SU-DHL-6 (cell line): ENCODE results near the gene BPIFA3.

ENCODE experiments used
- H2AFZ ChIP-seq: fragments of 200-600 bp; sonication (generic); 2 replicates; pipeline ENCODE4 v1.6.1; 2014; ENCODE audit warnings: low read depth, mild to moderate bottlenecking, moderate library complexity, mixed read lengths, antibody characterized with exemption, low read length; ENCODE audit not compliant: severe bottlenecking
- H3F3A ChIP-seq: fragments of 200-600 bp; shearing (Covaris generic); 2 replicates; pipeline ENCODE4 v1.6.0; 2016; ENCODE audit warnings: antibody characterized with exemption, mild to moderate bottlenecking; ENCODE audit not compliant: insufficient read depth
- H3K27ac ChIP-seq: fragments of 200-600 bp; sonication (generic); 2 replicates; pipeline ENCODE4 v1.5.1; 2016; ENCODE audit warnings: low read depth, mild to moderate bottlenecking, low read length, moderate library complexity, mixed read lengths
- H3K27me3 ChIP-seq: fragments of 200-600 bp; sonication (generic), shearing (Covaris generic); 2 replicates; pipeline ENCODE4 v1.6.0; 2014; ENCODE audit warnings: mild to moderate bottlenecking, low read length
- H3K36me3 ChIP-seq: fragments of 200-600 bp; sonication (generic); 2 replicates; pipeline ENCODE4 v1.6.1; 2014; ENCODE audit warnings: mild to moderate bottlenecking, low read length, mixed read lengths
- H3K4me2 ChIP-seq: fragments of 300-600, 200-600 bp; shearing (Covaris generic), sonication (generic); 2 replicates; pipeline ENCODE4 v1.6.0; 2014; ENCODE audit warnings: low read length, low read depth, mild to moderate bottlenecking; ENCODE audit not compliant: poor library complexity, severe bottlenecking
- H3K4me3 ChIP-seq: fragments of 200-600 bp; sonication (generic); 2 replicates; pipeline ENCODE4 v1.5.1; 2014; ENCODE audit warnings: antibody characterized with exemption, low read length, mild to moderate bottlenecking, mixed read lengths; ENCODE audit not compliant: insufficient read depth, poor library complexity, severe bottlenecking
- H3K79me2 ChIP-seq: fragments of 200-600 bp; sonication (generic); 2 replicates; pipeline ENCODE4 v1.6.1; 2014; ENCODE audit warnings: mild to moderate bottlenecking, low read length, moderate library complexity; ENCODE audit not compliant: insufficient read depth
- H3K9ac ChIP-seq: fragments of 200-600 bp; sonication (generic); 2 replicates; pipeline ENCODE4 v1.7.0; 2014; ENCODE audit warnings: mild to moderate bottlenecking, low read length
- H3K9me2 ChIP-seq: fragments of 200-600 bp; sonication (generic); replicated peaks from 2 replicates; pipeline ENCODE4 v1.6.1; 2014; ENCODE audit warnings: low read length; ENCODE audit not compliant: insufficient read depth
- H3K9me3 ChIP-seq: fragments of 200-600 bp; sonication (generic); 2 replicates; pipeline ENCODE4 v1.6.1; 2014; ENCODE audit warnings: low read length, mixed read lengths; ENCODE audit not compliant: insufficient read depth
- H4K20me1 ChIP-seq: fragments of 200-600 bp; sonication (generic); 2 replicates; pipeline ENCODE4 v1.6.1; 2014; ENCODE audit warnings: low read depth, mild to moderate bottlenecking, antibody characterized with exemption, low read length, moderate library complexity, mixed read lengths
- EZH2phosphoT487 ChIP-seq: fragments of 200-600 bp; sonication (generic), shearing (Covaris generic); conservative IDR thresholded peaks from 2 replicates; pipeline ENCODE4 v1.6.1; 2018; ENCODE audit warnings: mild to moderate bottlenecking, antibody characterized with exemption, low read length, moderate library complexity, mixed read lengths
- TF ChIP-seq, protein P1 (sequence below): fragments of 200-600 bp; sonication (generic); IDR thresholded peaks from one replicate; pipeline ENCODE4 v1.5.1; 2017; ENCODE audit warnings: antibody characterized with exemption, mild to moderate bottlenecking, low read length, moderate library complexity; ENCODE audit not compliant: insufficient read depth, poor library complexity, severe bottlenecking

BPIFA3 gene

DNA sequence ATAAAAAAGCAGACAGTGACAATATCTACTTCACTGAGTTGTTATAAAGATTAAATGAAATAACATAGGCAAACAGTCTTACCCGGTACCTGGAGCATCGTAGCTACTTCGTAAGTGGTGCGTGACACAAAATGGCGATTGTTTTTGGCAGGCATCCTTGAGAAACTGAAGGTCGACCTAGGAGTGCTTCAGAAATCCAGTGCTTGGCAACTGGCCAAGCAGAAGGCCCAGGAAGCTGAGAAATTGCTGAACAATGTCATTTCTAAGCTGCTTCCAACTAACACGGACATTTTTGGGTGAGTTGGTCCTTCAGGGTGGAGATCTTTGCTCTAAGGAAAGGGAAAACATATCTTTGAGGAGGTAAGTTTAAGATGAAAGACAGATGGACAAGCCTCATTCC, 44.4 kb upstream of the BPIFA3 start:
- no peaks in the 10 kb centered on the region for H4K20me1 ChIP-seq
- H3K36me3 ChIP-seq, result no peaks in the 10 kb centered on the region
- no peak overlapping the region for H3K4me3 ChIP-seq
- H3K4me2 ChIP-seq, result no peak overlapping the region
- no peak for TF ChIP-seq EZH2phosphoT487
- TF ChIP-seq, protein P1, sequence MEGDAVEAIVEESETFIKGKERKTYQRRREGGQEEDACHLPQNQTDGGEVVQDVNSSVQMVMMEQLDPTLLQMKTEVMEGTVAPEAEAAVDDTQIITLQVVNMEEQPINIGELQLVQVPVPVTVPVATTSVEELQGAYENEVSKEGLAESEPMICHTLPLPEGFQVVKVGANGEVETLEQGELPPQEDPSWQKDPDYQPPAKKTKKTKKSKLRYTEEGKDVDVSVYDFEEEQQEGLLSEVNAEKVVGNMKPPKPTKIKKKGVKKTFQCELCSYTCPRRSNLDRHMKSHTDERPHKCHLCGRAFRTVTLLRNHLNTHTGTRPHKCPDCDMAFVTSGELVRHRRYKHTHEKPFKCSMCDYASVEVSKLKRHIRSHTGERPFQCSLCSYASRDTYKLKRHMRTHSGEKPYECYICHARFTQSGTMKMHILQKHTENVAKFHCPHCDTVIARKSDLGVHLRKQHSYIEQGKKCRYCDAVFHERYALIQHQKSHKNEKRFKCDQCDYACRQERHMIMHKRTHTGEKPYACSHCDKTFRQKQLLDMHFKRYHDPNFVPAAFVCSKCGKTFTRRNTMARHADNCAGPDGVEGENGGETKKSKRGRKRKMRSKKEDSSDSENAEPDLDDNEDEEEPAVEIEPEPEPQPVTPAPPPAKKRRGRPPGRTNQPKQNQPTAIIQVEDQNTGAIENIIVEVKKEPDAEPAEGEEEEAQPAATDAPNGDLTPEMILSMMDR, result no peak
- H3K79me2 ChIP-seq, result no peaks in the 10 kb centered on the region
- no peaks in the 10 kb centered on the region for H3K9me3 ChIP-seq
- no peak overlapping the region for H3K9ac ChIP-seq
- no peaks in the 10 kb centered on the region; the same call in 1 of the 2 replicates for H3K27me3 ChIP-seq
- H3K27ac ChIP-seq, result no peak overlapping the region
- H3F3A ChIP-seq, result no peaks in the 10 kb centered on the region
- H2AFZ ChIP-seq, result no peak overlapping the region
- H3K9me2 ChIP-seq, result no peaks in the 10 kb centered on the region

DNA sequence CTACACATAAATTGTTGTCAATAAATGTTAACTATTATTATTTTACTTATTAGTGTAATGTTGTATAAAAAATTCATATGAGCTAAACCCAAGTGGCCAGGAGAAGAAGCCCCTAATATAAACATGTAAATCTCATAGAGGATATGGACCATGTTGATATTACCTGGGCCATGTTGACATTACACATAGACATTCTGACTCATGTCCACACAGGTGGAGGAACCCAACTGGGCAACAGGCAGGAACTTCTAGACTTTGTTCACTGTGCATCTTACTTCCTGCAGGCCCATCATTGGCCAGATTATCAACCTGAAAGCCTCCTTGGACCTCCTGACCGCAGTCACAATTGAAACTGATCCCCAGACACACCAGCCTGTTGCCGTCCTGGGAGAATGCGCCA, 42.0 kb upstream of the BPIFA3 start:
- H3K9me3 ChIP-seq, result no peaks in the 10 kb centered on the region
- no peaks in the 10 kb centered on the region for H3K9me2 ChIP-seq
- no peaks in the 10 kb centered on the region for H3K27me3 ChIP-seq
- no peak overlapping the region for H3K4me3 ChIP-seq
- H3K4me2 ChIP-seq, result no peak overlapping the region
- no peak overlapping the region for H3K9ac ChIP-seq
- no peak overlapping the region for H2AFZ ChIP-seq
- no peaks in the 10 kb centered on the region for H3F3A ChIP-seq
- H3K27ac ChIP-seq, result no peak overlapping the region
- no peak for TF ChIP-seq EZH2phosphoT487
- TF ChIP-seq, protein P1, result no peak
- no peaks in the 10 kb centered on the region for H4K20me1 ChIP-seq
- H3K36me3 ChIP-seq, result no peaks in the 10 kb centered on the region
- no peaks in the 10 kb centered on the region for H3K79me2 ChIP-seq

DNA sequence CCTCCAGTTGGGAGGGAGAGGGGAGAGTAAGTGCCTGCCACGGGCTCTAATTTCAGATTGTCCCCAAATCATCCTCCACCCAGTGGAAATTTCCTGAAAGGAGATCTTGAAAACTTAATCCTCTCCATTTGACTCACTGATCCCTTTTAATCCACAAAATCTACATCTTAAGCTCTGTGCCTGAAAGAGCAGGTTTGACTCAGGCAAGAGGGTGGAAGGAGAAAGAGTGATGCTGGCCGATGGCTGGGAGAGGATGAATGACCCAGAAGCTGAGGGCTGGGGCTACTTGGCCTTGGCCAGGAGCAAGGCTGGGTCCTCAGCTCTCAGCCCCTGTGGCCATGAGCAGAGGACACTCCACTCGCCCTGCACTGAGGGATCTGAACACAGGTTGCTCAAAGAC, 41.1 kb upstream of the BPIFA3 start:
- Histone ChIP-seq H3K27me3 (no peaks in the 10 kb centered on the region), H3K36me3 (no peaks in the 10 kb centered on the region), H3K27ac (no peak overlapping the region), H4K20me1 (no peaks in the 10 kb centered on the region), H3K9ac (no peak overlapping the region), H3K79me2 (no peaks in the 10 kb centered on the region), H2AFZ (no peak overlapping the region), H3K9me2 (no peaks in the 10 kb centered on the region), H3K4me2 (no peak overlapping the region), H3K4me3 (no peak overlapping the region), H3K9me3 (no peaks in the 10 kb centered on the region), H3F3A (no peaks in the 10 kb centered on the region)
- TF ChIP-seq EZH2phosphoT487, result no peak
- TF ChIP-seq, protein P1, result no peak

DNA sequence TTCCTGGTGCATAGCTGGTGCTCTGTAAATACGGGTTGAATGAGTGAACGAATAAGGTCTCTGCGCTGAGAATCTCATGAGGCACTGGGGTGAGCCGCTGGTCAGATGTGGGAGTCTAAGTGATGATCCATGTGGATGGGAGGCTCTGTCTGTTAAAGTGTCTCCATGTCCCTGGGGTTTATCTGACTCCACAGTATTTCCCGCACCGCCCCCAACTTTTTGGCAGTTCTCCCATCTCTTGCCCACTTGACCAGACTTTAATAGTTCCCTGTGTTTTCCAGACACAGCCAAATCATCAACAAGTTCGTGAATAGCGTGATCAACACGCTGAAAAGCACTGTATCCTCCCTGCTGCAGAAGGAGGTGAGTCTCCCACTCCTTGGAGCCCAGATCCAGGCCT, 39.3 kb upstream of the BPIFA3 start:
- no peak overlapping the region for H2AFZ ChIP-seq
- H3K79me2 ChIP-seq, result no peaks in the 10 kb centered on the region
- H3K9me2 ChIP-seq, result no peaks in the 10 kb centered on the region
- no peaks in the 10 kb centered on the region for H3K36me3 ChIP-seq
- H4K20me1 ChIP-seq, result no peaks in the 10 kb centered on the region
- no peak overlapping the region for H3K4me3 ChIP-seq
- no peak overlapping the region for H3K4me2 ChIP-seq
- no peaks in the 10 kb centered on the region for H3K27me3 ChIP-seq
- no peaks in the 10 kb centered on the region for H3F3A ChIP-seq
- H3K9ac ChIP-seq, result no peak overlapping the region
- TF ChIP-seq EZH2phosphoT487, result no peak
- TF ChIP-seq, protein P1, result no peak
- no peaks in the 10 kb centered on the region for H3K9me3 ChIP-seq
- H3K27ac ChIP-seq, result no peak overlapping the region
